Measurements from ENCODE around the gene OSBPL2. TPM values are rescaled to one million over a fixed set of nuclear protein-coding genes. Genes with fewer than 3 reads are reported as not detected.
A peak's percentile ranks its signal among the peaks of the same experiment; 100 is the strongest.

Gene OSBPL2
- total RNA-seq, 4 donors from 2014 or later: 46.9 to 60.8 (median 50.8) TPM

GRCh38 chr20:62219101-62219991, 19.0 kb upstream of the OSBPL2 start:
- Histone ChIP-seq H3K27ac (no peak overlapping the region), H3K27me3 (peaks cover 8% of the 10 kb centered on the region), H3K4me1 (peaks cover 5 to 13% of the 10 kb centered on the region in 2 donors), H3K9me3 (no peaks in the 10 kb centered on the region), H3K4me3 (replicated peaks in 1 of 3) (no peak overlapping the region), H3K36me3 (no peaks in the 10 kb centered on the region)
- no peak for DNase-seq
- intact Hi-C loops (cut with DNase I): no loop called here
- WGBS, 2 donors: 2 to 3% methylated on average over 17 to 50 of the region's 84 CpGs
- TF ChIP-seq CTCF (IDR thresholded peaks at IDR 0.05) (no peak), POLR2A (IDR thresholded peaks at IDR 0.05) (no peak)

- intact Hi-C loops (cut with DNase I): no loop called here
- TF ChIP-seq POLR2A (IDR thresholded peaks at IDR 0.05): no peak
- TF ChIP-seq CTCF (IDR thresholded peaks at IDR 0.05): no peak
- Histone ChIP-seq H3K4me1 (peaks cover 5 to 13% of the 10 kb centered on the region in 2 donors), H3K9me3 (no peaks in the 10 kb centered on the region), H3K27ac (no peak within 1 kb of the TSS), H3K36me3 (no peaks in the 10 kb centered on the region), H3K4me3 (replicated peaks in 1 of 3) (no peak within 1 kb of the TSS), H3K27me3 (peaks cover 8% of the 10 kb centered on the region)
- 0% methylated on average over 2 to 11 of the region's 84 CpGs for WGBS, 2 donors
- DNase-seq: peak; percentile 45 to 58
Observed at GRCh38 chr20:62219992-62220665, 18.2 kb upstream of the OSBPL2 start, which contains the start of gene HRH3. HRH3 (minus strand) TSS chr20:62220278; CDS start chr20:62219970, 308 bp downstream.

- Histone ChIP-seq H3K27me3 (peaks cover 8% of the 10 kb centered on the region), H3K4me3 (replicated peaks in 1 of 3) (no peak overlapping the region), H3K4me1 (peaks cover 5 to 13% of the 10 kb centered on the region in 2 donors), H3K36me3 (no peaks in the 10 kb centered on the region), H3K27ac (no peak overlapping the region), H3K9me3 (no peaks in the 10 kb centered on the region)
- 3 to 4% methylated on average over 21 to 23 of the region's 46 CpGs for WGBS, 2 donors
- intact Hi-C loops (cut with DNase I): no loop called here
- no peak for DNase-seq
- TF ChIP-seq CTCF (IDR thresholded peaks at IDR 0.05): no peak
Observed at GRCh38 chr20:62220666-62221568, 17.4 kb upstream of the OSBPL2 start.

- no peak for DNase-seq
- 86 to 97% methylated on average over 6 to 7 of the region's 18 CpGs for WGBS, 2 donors
- Histone ChIP-seq H3K4me1 (peaks cover 5 to 13% of the 10 kb centered on the region in 2 donors), H3K4me3 (replicated peaks in 1 of 3) (no peak overlapping the region), H3K27me3 (peaks cover 8% of the 10 kb centered on the region), H3K36me3 (no peaks in the 10 kb centered on the region), H3K9me3 (no peaks in the 10 kb centered on the region), H3K27ac (no peak overlapping the region)
- TF ChIP-seq CTCF (IDR thresholded peaks at IDR 0.05): no peak
- TF ChIP-seq POLR2A (IDR thresholded peaks at IDR 0.05): no peak
- intact Hi-C loops (cut with DNase I): no loop called here
Observed at GRCh38 chr20:62222266-62222850, 16.0 kb upstream of the OSBPL2 start.
